Endothelial cell of hepatic sinusoid (primary cell): ENCODE results near the gene PHLDB3.

Source experiments
- in situ Hi-C: cut with HindIII; loops from 2 replicates; pipeline ENCODE4 v1.10.0; 2017; ENCODE audit warnings: low sequenced_read_pairs

PHLDB3 gene

DNA sequence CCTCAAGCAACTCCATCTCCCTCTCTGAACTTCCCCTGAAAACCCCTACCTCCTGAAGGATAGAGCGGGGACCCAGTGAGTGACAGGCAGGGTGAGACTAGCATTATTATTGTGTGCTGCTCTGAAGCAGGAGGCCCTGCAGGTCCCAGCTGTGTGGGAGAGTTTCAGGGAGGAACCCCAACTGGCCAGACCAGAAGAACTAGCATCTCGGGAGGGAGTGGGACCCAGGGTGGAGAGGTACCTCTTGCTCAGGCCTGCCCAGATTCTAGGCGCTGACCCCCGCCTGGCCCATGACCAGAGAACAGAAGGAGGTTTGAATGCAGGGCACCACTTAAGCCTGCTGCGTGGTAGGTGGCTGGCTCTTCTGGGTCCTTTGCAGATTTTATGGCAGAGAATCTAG is 33.5 kb downstream of the PHLDB3 start:
- in situ Hi-C loops, result no loop called here

DNA sequence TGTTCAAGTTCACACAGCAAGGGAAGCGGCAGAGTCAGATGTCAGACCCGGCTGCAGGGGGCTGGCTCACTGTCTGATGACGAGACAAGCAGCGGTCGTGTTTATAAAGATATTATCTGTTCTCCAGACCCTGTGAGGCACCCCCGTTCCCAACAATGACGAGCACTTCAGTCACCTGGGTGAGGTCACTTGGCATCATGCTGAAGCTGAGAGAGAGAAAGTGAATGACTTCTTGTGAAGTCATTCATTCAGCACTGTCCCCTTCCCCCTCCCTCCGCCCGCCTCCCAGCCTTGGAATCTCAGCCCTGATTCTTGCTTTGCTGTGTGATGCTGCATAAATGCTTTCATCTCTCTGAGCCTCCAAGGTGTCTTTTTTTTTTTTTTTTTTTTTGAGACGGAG is 34.3 kb downstream of the PHLDB3 start:
- in situ Hi-C loops, result no loop called here

DNA sequence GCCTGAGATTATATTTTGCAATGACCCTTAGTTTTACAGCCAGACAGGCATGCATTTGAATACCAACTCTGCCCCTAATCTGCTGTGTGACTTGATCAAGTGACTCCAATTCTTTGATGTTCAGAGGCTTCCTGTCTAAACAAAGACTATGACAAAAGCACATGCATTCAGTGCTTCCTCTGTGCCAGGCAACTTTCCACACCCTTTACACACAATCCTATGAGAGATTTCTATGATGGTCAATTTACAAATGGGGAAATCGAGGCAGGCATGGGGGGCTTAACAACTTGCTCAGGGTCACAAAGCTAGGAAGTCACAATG is 35.4 kb downstream of the PHLDB3 start:
- in situ Hi-C loops, result no loop called here

DNA sequence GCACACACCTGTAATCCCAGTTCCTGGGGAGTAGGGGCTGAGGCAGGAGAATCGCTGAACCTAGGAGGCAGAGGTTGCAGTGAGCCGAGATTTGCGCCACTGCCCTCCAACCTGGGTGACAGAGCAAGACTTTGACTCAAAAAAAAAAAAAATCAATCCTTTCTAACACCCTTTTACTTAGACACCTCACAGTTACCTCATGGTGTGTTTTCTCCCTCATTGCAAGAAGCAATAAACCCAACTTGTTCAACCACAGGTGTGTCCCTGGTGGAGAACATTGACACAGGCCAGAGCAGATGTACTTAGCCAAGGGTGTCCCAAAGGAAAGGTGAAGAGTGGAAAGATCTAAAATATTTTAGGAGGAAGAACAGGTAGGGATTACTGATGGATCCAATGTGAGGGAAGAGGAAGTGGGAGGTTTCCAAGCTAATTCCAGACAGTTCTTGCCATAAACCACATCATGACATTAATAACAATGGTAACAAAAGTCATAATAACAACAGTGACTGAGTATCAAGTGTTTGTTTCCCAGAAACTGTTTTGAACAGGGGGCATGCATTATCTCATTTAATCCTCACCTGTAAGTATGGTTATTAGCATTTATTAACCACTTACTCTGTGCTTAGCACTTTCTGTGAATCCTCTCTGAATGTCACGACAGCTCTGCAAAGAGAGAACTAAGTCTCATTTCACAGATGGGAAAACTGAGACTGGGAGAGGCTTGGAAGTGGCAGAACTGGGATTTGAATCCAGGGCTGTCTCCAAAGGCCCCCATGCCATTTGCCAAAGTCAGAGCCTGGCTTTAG is 36.0 kb downstream of the PHLDB3 start:
- in situ Hi-C loops, result no loop called here

DNA sequence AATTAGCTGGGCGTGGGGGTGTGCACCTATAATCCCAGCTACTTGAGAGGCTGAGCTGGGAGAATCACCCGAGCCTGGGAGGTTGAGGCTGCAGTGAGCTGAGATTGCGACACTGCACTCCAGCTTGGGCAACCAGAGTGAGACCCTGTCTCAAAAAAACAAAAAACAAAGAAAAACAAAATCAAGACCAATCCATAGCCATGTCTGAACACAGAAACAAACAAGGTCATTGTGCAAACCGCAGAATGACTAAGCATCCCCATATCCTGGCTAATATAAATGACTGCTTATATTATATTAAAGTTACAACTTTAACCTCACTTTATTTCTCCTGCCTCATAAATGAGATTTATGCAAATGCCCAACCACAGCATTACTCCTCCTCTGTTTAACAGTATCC is 36.8 kb downstream of the PHLDB3 start:
- in situ Hi-C loops, result no loop called here

DNA sequence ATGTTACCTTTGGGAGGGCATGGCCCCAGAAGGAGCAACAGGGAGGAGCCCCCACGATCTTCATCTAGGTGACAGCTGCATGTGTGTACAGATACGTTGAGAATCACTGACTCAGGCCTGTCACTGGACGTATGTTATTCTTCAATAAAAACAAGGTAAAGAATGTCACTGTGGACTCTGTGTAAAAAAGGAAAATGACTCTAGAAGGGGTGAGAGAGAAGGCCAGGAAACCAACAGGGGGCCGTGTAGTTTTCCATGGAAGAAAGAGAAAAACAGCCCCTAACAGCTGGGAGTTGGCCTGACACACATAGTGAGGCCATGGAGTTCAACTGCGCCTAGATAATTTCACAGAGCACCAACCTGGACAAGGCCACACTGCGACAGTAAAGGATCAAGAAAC is 37.3 kb downstream of the PHLDB3 start:
- in situ Hi-C loops, result no loop called here

DNA sequence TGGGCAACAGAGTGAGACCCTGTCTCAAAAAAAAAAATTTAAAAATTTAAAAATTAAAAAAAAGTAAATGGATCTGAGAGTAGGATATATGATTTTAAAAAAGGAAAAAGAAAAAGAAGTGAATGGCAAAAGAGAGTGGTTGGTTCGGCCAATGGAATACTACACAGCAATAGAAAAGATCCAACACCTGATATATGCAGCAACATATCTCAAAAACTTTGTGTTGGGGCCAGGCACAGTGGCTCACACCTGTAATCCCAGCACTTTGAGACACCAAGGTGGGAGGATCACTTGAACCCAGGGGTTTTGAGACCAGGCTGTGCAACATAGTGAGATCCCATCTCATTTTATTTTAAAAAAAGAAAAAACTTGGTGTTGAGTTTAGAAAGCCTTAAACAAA is 37.8 kb downstream of the PHLDB3 start:
- in situ Hi-C loops, result no loop called here

DNA sequence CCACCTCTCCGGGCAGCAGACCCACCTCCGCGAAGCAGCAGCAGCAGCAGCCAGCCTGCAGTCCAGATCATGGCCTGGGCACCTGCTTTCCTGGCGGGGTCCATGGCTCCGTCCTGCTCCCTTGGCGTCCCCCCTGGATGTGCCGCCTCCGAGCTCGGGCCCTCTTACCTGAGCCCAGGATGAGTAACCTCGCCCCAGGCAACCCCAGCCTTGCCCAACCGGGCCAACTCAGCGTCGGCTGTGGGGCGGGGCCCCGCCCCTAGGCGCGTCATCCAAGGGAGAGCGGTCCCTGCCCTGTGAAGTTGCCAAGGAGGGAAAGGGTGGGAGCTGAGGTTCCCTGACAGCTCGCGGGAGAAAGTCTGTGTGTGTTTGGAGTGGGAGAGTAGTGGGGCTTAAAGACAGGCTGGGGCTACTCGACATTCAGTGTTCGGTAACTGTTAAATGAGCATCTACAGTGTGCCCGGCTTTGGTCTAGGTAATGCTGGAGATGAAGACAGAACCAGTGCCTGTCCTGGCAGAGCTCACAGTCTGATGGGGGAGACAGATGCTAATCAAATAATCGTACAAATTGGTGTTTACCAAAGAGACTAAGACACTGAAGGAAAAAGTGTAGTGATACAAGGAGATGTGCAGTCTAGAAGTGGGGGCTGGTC is 39.0 kb downstream of the PHLDB3 start, which contains the start of gene LYPD3:
TSS of gene LYPD3 (minus strand) at position 141 of the 653 bp plus-strand sequence. CDS start at position 104, 37 bp downstream.
- in situ Hi-C loops, result no loop called here

DNA sequence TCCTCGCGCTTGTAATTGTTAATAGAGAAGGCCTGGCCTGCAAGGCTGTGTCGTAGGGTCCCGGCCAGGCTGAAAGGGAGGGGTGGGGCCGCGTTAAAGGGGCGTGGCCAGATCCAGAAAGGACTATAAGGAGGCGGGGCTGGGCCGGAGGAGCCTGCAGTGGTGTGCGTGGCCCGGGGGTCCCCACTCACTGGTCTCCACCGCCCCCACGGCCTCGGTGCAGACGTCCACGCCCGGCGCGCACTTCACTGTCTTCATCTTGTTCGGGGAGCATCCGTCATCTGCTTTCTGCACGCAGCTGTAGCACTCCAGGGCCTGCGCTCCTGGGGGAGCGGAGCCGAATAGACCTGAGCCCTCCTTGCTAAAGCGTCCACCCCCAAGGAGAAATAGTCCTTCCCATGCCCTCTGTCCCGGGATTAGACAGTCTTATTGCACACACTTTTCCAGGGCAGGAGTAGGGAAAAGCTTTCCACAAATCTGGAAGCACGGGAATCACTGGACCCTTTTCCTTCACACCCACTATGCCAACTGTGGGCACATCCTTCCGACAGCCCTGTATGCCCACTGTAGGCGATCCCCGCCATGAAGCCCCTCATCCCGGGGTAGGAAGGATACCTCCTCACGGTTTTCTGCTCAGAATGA is 40.3 kb downstream of the PHLDB3 start:
- in situ Hi-C loops, result no loop called here

DNA sequence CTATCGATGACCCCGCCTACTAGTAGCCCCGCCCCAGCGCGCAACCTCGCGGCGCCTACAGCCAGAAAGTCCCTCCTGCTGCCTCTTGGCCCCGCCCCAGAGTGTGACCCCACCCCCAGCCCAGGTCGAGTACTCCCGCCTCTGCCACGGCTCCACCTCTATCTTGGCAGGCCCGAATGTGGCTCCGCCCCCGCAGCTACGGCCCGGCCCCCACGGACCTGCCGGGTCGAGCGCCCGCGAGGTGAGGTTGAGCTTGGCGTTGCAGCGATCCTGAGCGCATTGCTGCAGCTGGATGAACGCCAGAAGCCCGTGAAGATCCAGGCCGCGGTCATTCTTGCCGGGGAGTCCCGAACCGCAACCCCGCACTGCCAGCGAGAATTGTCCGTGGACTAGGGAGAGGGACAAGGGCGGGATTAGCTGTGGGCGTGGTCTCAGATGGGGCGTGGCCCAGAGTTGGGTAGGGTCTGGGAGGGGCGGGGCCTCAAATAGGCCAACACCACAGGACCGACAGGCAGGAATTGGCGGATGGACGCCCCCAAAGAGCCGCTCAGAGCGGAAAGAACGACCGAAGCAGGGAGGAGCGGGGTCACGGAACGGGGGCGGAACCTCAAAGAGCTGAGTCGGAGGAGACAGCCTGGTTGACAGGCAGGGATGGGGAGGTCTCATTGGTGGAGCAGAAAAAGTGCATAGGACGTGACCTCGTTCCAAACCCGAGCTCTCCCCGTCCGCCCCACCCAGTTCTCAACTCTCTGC is 41.0 kb downstream of the PHLDB3 start:
- in situ Hi-C loops, result no loop called here

DNA sequence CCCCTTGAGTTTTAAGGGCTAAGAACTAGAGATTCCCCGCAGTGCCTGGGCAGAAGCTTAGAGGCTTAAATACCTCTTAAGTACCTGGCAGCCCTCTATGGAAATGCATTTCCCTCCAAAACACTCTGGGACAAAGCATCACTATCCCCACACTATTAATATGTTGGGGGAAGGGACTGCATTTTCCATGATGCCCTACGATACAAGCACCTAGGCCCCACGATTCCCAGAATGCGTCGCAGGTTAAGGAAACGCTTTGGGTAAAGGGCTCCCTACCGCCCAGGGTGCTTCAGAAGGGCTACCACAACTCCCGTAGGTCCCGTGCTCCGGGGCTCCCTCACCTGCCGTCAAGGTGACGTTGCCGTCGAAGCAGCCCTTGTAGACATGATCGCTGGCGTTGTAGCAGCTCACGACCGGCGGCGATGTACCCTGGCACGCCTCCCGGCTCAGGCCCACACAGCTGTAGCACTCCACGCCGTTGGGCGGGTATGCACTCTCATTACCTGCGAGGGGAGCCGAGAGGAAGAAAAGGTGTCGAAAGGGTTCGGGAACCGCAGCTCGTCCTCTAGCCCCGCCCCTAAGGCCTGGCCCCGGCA is 41.7 kb downstream of the PHLDB3 start:
- in situ Hi-C loops, result no loop called here

DNA sequence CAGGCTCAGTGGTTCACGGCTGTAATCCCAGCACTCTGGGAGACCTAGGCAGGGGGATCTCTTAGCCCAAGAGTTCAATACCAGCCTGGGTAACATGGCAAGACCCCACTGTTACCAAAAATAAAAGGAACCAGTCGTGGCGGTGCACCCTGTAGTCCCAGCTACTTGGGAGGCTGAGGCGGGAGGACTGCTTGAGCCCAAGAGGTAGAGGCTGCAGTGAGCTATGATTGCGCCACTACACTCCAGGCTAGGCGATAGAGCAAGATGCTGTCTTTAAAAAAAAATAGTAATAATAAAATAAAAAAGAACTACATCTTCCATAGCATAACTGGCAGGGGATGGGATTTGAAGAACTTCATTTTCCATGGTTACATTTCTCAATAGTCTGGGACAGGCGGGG is 42.2 kb downstream of the PHLDB3 start:
- in situ Hi-C loops, result no loop called here

DNA sequence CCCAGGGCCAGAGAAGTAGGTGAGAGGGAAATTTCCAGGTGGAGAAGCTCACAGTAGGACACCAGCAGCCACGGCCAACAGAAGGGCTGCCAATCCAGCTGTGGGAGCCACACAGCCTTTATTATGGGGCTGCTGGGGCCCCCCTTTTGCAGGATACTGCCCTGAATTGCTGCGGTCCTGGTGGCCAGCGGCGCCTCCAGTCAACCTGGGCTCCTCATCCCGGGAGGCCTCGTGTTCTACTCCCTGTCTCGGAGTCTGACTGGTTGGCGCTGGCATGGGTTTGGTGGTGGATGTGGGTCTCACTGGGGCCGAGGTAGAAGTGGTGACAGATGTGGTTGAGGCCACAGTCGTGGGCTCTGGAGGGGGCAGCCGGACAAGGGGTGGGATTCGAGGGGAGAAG is 43.2 kb downstream of the PHLDB3 start:
- in situ Hi-C loops, result no loop called here

DNA sequence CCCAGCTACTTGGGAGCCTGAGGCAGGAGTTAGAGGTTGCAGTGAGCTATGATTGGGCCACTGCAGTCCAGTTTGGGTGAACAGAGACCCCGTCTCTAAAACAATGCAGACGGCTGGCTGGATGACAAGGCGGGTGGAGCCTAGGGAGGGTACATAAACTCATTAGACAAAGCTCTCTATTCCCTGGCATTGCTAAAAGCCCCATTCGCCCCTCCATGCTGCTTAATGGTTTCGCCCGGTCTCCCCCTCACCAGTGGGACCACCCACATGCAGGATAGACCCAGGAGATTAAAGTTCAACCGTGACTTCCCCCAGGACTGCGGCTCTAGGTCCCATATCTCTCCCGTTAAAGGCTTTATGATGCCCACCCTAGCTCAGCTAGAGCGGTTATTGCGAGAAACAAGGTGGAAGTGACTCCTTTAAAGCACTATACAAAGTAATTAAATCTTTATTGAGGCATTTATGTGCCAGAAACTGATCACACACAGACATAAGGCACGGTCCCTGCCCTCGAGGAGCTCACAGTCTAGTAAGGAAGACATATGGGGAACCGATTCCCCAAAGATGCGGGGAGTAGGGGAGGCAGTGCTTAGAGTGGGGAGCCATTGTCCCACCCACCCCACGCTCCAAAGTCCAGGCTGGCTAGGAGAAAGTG is 44.1 kb downstream of the PHLDB3 start:
- in situ Hi-C loops, result no loop called here

DNA sequence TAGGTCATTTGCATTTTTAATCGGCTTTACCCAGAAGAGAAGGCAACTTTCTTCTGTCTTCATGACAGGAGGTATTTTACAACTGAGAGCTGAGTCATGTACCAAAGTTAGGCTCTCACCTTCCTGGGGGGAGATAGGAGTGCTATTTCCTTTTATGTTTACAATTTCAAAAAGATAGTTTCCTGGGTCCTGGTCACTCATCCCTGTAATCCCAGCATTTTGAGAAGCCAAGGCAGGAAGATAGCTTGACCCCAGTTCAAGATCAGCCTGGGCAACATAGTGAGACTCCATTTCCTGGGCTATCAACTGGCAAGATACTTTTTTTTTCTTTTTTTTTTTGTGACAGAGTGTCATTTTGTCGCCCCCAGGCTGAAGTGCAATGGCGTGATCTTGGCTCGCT is 46.7 kb downstream of the PHLDB3 start:
- in situ Hi-C loops, result no loop called here

DNA sequence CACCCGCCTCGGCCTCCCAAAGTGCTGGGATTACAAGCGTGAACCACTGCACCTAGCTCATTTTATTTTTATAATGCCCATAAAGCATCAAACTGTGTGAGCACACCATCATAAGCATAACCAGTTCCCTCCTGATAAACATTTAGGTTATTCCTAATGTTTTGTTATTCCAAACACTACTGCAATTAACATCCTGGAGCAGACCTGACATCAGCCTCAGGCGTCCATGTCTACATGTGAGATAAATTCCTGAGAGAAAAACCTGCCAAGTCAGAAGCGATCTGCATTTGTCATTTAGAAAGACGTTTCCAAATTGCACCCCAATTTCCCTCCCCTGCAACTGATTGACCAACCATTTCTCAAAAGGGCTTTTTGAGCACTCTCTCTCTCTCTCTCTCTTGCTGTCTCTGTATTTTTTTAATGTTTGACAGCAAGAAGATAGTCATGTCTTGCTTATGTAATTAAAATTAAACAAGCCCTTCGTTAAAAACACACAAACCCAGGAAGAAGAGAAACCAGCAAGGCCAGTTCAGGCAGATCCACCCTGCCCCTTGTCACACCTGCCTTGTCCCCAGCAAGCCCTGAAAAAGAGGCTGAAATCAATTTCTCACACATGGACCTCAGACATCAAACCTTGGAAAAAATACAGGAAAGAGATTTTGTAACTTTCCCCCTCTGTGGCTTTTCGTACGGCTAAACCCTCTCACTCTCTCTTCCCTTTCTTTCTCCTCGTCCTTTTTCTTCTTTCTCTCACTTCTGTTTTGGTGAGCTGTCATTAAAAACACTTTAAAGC is 49.0 kb downstream of the PHLDB3 start:
- in situ Hi-C loops, result no loop called here

DNA sequence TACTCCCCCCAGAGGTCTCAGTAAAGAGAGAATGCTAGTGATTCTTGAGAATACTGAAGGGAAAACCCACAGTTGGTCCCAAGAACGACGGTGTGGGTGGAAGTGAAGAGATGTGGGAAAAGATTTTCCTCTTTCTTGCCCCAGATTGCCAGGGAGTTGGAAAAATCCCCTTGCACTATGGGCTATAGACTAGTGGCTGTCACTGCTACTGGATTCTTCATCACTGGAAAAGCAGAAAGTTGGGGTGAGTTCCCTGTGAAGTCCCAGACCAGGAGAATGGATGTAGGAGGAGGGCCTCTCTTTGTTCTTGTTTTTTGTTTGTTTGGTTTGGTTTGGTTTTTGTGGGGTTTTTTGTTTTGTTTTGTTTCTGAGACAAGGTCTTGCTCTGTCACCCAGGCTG is 50.5 kb downstream of the PHLDB3 start:
- in situ Hi-C loops, result no loop called here

DNA sequence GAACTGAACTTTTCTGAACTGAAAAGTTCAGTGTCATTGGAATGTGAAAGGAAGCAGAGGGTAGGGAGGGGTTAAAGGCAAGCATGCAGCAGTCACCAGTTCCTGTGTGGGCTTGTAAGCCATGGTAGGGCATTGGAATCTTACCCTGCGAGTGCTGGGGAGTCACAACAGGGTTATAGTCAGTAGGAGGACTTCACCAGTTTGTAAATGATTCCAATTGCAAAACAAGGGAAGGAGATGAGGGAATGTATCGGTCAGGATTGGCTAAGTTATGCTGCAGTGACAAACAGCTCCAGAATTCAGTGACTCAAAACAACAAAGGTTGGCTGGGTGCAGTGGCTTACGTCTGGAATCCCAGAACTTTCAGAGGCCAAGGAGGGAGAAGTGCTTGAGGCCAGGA is 52.0 kb downstream of the PHLDB3 start:
- in situ Hi-C loops, result no loop called here

DNA sequence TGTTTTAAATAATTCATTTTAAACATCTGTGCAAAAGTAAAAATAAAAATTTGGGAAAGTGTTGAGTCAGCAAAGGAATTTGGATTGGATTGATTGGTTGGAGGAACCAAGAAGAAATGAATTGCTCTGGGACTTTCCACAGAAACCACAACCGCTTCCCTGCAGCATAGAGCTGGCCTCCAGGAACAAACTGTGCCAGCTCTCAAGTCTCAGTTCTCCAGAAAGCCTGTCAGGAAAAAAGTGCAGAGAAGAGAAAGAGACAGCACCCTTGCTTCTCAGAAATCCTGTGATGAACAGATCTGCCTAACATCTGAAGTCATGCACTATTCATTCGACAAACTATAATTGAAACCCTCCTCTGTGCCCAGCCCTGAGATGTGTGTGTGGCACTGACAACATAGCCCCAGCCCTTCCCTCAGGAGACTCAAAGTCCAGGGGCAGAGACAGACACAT is 54.0 kb downstream of the PHLDB3 start:
- in situ Hi-C loops, result no loop called here

DNA sequence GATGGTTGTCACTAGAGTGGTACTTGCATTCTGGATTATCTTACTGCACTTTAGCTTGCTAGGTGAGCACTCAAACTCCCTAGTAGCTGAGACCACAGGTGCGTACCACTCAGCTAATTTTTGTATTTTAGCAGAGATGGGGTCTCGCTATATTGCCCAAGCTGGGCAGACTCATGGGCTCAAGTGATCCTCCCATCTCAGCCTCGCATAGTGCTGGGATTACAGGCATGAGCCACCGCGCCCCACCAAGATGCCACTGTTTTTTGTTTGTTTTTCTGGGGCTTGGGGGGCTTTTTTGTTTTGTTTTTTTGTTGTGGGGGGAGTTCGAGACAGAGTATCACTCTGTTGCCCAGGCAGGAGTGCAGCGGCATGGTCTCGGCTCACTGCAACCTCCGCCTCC is 56.9 kb downstream of the PHLDB3 start:
- in situ Hi-C loops, result loop anchor here (5.0 kb wide), 1 partner anchor 80 kb away; the partner anchor contains the start of gene ETHE1
